Right lobe of liver (tissue), 4 donors: ENCODE data around the gene ACRBP.

Experiments used
- CTCF ChIP-seq, 4 donors: fragments of 200-600 bp in 3 of 4; fragments of 450-650 bp in 1 of 4; IDR thresholded peaks; one replicate each; pipeline versions ENCODE4 v1.5.1 to v1.8.0; 2016 to 2022; ENCODE audit warnings: antibody characterized with exemption in 4 of 4, mild to moderate bottlenecking in 2 of 4
- POLR2A ChIP-seq: fragments of 450-650 bp; IDR thresholded peaks from one replicate; pipeline ENCODE4 v1.6.1; 2017; ENCODE audit warnings: antibody characterized with exemption, mild to moderate bottlenecking
- donor health status: DM: no; HTN: no; CAD: no.
- donor health status: DM: no; HTN: no; CAD: no.
- donor health status: DM: no; HTN: yes; CAD: no.

DNA sequence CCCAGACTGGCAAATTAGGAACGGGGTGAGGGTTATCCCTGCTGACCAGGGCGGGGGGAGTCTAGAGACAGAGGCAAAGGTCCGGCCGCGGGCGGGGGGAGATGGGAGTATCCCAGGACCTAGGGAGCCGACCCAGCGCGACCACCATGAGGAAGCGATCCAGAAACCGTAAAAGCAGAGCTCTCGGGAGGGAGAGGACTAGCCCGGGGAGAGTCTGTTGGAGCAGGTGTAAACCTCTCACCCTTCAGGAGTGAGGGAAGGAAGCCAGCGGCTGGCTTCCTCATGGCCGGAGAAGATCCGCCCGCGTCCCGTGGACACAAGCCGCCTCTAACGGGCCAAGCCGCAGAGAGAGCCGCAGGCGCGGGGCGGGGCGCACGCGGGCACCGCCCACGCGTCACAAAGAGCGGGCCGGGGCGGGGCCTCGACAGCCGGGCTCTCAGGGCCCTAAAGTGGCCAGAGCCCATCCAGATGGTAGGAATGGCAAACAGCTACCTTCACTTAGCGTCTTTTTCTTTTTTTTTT is at the start of gene ACRBP:
- TF ChIP-seq CTCF (IDR thresholded peaks at IDR 0.05) (no peak), POLR2A (no peak)
